NK-92 (cell line): ENCODE results near the gene CNOT3.

Experiments used
- DNase-seq: peaks from one replicate; lab custom pipeline; 2025; ENCODE audit not compliant: unreplicated experiment; lab: John Stamatoyannopoulos, UW

The CNOT3 gene

GRCh38 chr19:54147676-54148075 is 10.1 kb downstream of the CNOT3 start:
- DNase-seq = no peak

GRCh38 chr19:54148158-54148557 is 10.6 kb downstream of the CNOT3 start:
- no peak for DNase-seq

- DNase-seq = no peak
Observed at GRCh38 chr19:54149021-54149812, 11.7 kb downstream of the CNOT3 start.

GRCh38 chr19:54151362-54152035 is 13.9 kb downstream of the CNOT3 start:
- no peak for DNase-seq

- no peak for DNase-seq
Observed at GRCh38 chr19:54152267-54152666, 14.7 kb downstream of the CNOT3 start.

- DNase-seq = no peak
Observed at GRCh38 chr19:54152878-54153524, 15.4 kb downstream of the CNOT3 start.

- no peak for DNase-seq
Observed at GRCh38 chr19:54153731-54154326, 16.3 kb downstream of the CNOT3 start.

GRCh38 chr19:54154603-54155345 is 17.2 kb downstream of the CNOT3 start:
- DNase-seq = no peak

GRCh38 chr19:54155694-54156093 is 18.1 kb downstream of the CNOT3 start:
- DNase-seq = no peak

- DNase-seq = no peak
Observed at GRCh38 chr19:54156490-54156889, 18.9 kb downstream of the CNOT3 start.

GRCh38 chr19:54156953-54157352 is 19.4 kb downstream of the CNOT3 start:
- DNase-seq = no peak

GRCh38 chr19:54158812-54159351 is 21.3 kb downstream of the CNOT3 start:
- DNase-seq = no peak

- DNase-seq = peak; percentile 94
Observed at GRCh38 chr19:54159352-54160181, 22.0 kb downstream of the CNOT3 start, which contains the start of gene LENG1. LENG1 (minus strand) TSS chr19:54159721; CDS start chr19:54159695, 26 bp downstream.

GRCh38 chr19:54160182-54160811 is 22.7 kb downstream of the CNOT3 start:
- DNase-seq = no peak

GRCh38 chr19:54160854-54161253 is 23.3 kb downstream of the CNOT3 start:
- no peak for DNase-seq

GRCh38 chr19:54162241-54162805 is 24.8 kb downstream of the CNOT3 start:
- DNase-seq = no peak

- DNase-seq = no peak
Observed at GRCh38 chr19:54162884-54163283, 25.3 kb downstream of the CNOT3 start.

GRCh38 chr19:54164369-54165068 is 27.0 kb downstream of the CNOT3 start:
- no peak for DNase-seq
